Retinal pigment epithelial cell (primary cell): ENCODE results near the gene DISP3.

Experiments
- DNase-seq: peaks from one replicate; pipeline ENCODE4 v3.0.0-alpha.2; 2010; ENCODE audit warnings: low read depth
- H3K4me3 ChIP-seq: 2 replicates; pipeline ENCODE4 v1.5.1; 2011; ENCODE audit warnings: mild to moderate bottlenecking, low read length, control low read depth, moderate library complexity
- TF ChIP-seq, protein P1 (sequence below): conservative IDR thresholded peaks from 2 replicates; pipeline ENCODE4 v1.5.1; 2011; ENCODE audit warnings: low read depth, low read length, control low read depth, inconsistent platforms

DISP3 gene

GRCh38 chr1:11481019-11481418, 2.1 kb downstream of the DISP3 start:
- TF ChIP-seq, protein P1, sequence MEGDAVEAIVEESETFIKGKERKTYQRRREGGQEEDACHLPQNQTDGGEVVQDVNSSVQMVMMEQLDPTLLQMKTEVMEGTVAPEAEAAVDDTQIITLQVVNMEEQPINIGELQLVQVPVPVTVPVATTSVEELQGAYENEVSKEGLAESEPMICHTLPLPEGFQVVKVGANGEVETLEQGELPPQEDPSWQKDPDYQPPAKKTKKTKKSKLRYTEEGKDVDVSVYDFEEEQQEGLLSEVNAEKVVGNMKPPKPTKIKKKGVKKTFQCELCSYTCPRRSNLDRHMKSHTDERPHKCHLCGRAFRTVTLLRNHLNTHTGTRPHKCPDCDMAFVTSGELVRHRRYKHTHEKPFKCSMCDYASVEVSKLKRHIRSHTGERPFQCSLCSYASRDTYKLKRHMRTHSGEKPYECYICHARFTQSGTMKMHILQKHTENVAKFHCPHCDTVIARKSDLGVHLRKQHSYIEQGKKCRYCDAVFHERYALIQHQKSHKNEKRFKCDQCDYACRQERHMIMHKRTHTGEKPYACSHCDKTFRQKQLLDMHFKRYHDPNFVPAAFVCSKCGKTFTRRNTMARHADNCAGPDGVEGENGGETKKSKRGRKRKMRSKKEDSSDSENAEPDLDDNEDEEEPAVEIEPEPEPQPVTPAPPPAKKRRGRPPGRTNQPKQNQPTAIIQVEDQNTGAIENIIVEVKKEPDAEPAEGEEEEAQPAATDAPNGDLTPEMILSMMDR = no peak
- H3K4me3 ChIP-seq = no peak overlapping the region
- DNase-seq = no peak

GRCh38 chr1:11482198-11482597, 3.2 kb downstream of the DISP3 start:
- no peak for DNase-seq
- H3K4me3 ChIP-seq = no peak overlapping the region
- TF ChIP-seq, protein P1 = no peak

DNA sequence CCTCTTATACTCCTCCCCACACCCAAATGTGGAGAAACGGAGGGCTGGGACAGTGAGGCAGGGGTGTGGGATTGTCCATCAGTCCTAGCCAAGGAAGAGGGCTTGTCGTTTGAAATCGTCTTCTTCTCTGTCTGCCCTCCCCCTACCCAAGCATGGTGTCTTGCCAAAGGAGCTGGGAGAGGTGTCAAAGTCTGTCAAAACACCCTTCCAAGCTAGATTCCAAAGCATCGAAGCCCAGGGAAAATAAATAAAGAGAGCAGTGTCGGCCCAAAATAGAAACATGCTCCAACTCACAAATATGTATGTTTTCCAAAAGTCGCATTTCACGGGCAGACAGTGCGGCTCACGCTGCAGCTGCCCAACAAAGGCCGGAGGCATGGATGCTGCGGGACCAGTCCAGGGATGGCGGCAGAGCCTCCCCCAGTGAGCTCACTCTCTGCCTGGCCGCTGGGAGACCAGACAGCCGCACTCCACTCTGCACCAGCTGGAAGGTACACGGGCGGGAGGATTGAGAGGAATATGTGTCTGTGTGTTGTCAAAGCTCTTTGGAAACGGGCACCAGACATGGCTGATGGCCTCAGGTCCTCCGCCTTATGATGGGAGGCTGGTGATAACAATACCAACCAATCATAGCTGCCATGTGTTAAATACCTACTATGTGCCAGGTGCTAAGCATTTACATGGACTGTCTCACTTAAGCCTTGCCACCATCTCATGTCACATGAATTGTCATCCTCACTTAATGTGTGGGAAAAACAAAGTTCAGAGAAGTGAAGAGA, 3.9 kb downstream of the DISP3 start:
- TF ChIP-seq, protein P1 = no peak
- no peak overlapping the region for H3K4me3 ChIP-seq
- DNase-seq = no peak

DNA sequence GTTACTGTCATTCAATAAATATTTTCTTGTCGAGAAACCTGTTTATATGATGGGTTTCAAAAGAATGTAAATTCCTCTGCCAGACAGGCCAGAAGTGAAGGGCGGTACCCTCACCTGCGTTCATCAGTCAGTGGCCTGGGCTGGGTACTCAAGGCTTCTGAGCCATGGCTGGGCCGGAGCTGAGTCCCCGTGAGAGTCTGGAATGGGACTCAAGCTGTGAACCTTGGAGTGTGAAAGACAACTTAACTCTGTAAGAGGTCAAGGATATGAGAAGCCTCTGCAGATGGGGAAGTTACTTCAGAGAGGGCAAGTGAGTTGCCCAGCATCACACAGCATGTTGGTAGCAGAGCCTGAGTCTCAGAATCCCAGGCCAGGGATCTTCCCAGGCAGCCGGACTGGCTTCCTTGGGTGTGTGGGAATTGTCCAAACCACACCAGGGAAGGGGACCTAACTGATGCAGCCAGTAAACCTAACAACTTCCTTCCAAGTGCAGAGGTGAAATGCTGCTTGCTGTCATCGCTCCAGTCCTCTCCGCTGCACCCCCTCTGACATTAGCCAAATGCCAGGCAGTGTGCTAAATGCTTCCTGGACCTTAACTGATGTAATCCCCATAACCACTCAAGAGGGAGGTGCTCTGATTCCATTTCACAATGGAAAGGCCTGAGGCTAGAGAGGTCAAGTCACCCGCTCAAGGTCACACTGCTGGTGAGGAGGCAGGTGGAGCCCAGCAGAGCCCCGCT, 4.8 kb downstream of the DISP3 start:
- H3K4me3 ChIP-seq = no peak overlapping the region
- DNase-seq = no peak
- TF ChIP-seq, protein P1 = no peak

DNA sequence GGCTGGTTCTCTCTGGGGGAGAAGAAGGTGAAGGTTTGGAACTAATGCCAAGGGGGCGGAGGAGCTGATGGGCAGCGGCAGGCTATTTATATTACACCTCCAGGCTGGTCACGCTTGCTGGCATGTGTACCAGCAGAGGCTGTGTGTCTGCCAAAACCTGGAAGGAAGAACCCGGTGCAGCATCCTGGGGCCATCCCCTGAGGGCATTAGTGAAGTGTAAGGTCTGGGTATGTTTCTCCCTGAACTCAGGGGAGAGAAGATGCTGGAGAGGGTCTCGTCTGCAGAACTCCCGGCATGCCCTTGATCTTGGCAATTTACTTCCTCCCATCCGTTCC, 5.3 kb downstream of the DISP3 start:
- H3K4me3 ChIP-seq = no peak overlapping the region
- no peak for DNase-seq
- TF ChIP-seq, protein P1 = no peak

DNA sequence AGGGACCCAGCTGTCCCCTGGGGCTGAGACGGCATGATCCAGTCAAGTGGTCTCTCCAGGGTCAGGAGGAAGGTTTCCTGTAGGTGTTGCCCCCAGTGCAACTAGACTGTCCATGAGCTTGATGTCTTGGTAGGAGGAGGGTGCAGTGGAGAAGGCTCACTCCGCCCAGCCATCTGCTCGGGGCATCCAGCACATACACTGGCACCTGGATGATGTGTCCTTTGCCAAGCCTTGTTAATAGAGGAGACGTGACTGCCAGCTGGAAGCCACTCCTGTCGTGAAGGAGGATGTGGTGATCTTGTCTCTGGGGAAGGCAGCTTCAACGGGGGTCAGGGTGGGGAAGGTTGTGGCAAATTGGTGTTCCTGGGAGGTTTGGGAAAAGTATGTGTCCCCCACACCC, 6.2 kb downstream of the DISP3 start:
- DNase-seq = no peak
- no peak overlapping the region for H3K4me3 ChIP-seq
- TF ChIP-seq, protein P1 = no peak
